ENCODE results near the gene NPFF.
"Not testable (repeated sequence)": the region's sequence is repeated elsewhere in the genome, so short reads cannot be mapped to it uniquely, and the experiment has no call there.

The NPFF gene

DNA sequence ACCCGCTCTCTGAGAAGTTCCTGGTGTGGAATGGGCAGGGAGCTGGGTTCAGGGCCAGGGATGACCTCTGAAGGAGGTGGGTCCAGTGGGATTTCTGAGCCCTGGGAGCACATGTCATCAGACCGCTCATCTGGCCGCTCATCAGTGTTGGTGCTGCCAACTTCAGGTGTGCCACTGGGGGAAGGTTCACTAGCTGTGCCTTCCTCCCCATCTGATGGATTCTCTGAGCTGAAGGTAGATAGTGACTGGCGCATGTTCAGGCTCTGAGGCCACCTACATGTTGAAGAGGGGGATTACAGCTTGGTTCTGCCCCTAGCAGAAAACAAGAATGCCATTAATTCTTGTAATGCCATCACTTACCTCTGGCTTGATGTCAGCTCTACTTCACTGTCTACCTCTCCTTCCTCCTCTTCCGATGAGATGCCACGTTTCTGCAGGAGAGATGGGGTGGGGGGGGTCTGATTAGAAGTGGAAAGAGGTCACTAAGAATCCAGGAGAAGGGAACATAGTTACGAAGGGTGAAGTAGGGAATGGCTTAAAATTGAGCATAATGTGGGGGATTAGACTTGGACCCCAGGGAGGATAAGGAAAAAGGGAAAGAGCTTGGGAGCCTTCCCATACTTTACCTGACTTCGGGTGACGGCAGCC is 25.2 kb downstream of the NPFF start:
- Histone ChIP-seq H3K36me3 (peaks cover 40 to 100% (median 91%) of the 10 kb centered on the region in 3 donors), H3K9me3 (no peaks in the 10 kb centered on the region), H3K27ac (peak overlapping the region in 1 of 2 donors; percentile 26), H3K4me3 (no peak overlapping the region), H3K27me3 (no peaks in the 10 kb centered on the region), H3K4me1 (peaks cover 0 to 32% (median 4%) of the 10 kb centered on the region in 4 donors)
- intact Hi-C loops (cut with DNase I; ENCODE audit: low total_unique reads): no loop called here
- TF ChIP-seq, protein P1, sequence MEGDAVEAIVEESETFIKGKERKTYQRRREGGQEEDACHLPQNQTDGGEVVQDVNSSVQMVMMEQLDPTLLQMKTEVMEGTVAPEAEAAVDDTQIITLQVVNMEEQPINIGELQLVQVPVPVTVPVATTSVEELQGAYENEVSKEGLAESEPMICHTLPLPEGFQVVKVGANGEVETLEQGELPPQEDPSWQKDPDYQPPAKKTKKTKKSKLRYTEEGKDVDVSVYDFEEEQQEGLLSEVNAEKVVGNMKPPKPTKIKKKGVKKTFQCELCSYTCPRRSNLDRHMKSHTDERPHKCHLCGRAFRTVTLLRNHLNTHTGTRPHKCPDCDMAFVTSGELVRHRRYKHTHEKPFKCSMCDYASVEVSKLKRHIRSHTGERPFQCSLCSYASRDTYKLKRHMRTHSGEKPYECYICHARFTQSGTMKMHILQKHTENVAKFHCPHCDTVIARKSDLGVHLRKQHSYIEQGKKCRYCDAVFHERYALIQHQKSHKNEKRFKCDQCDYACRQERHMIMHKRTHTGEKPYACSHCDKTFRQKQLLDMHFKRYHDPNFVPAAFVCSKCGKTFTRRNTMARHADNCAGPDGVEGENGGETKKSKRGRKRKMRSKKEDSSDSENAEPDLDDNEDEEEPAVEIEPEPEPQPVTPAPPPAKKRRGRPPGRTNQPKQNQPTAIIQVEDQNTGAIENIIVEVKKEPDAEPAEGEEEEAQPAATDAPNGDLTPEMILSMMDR (IDR thresholded peaks at IDR 0.05): no peak
- no peak for DNase-seq

DNA sequence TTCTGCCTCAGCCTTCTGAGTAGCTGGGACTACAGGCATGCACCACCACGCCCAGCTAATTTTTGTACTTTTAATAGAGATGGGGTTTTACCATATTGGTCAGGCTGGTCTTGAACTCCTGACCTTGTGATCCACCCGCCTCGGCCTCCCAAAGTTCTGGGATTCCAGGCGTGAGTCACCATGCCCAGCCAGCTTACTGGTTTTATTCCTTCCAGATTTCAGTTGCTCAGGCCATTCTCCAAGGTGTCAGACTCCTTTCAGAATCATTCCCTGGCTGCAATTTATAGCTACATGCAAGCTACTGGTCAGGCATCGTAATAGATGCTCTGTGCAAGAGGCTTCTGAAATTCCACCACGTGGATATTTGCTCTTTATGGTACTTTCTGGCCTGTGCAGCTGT is 25.8 kb downstream of the NPFF start:
- H3K4me1 ChIP-seq: peaks cover 0 to 32% (median 4%) of the 10 kb centered on the region in 4 donors

GRCh38 chr12:53480491-53481442 is 26.5 kb downstream of the NPFF start:
- no peak for DNase-seq
- intact Hi-C loops (cut with DNase I; ENCODE audit: low total_unique reads): no loop called here
- H3K9me3 ChIP-seq: no peaks in the 10 kb centered on the region
- peaks cover 52 to 100% (median 92%) of the 10 kb centered on the region in 3 donors for H3K36me3 ChIP-seq
- H3K4me3 ChIP-seq: no peak overlapping the region
- no peaks in the 10 kb centered on the region for H3K27me3 ChIP-seq
- peak overlapping the region in 1 of 2 donors; percentile 26 for H3K27ac ChIP-seq
- TF ChIP-seq, protein P1 (IDR thresholded peaks at IDR 0.05): no peak
- peaks cover 0 to 32% (median 4%) of the 10 kb centered on the region in 4 donors for H3K4me1 ChIP-seq

More for the DNA sequence above, 25.8 kb downstream of the NPFF start:
- peak overlapping the region in 1 of 2 donors; percentile 26 for H3K27ac ChIP-seq
- DNase-seq; H3K4me3 ChIP-seq; intact Hi-C loops (cut with DNase I; ENCODE audit: low total_unique reads); H3K27me3 ChIP-seq; H3K9me3 ChIP-seq: not testable (repeated sequence)
- H3K36me3 ChIP-seq: peaks cover 46 to 100% (median 92%) of the 10 kb centered on the region in 3 donors

- intact Hi-C loops (cut with DNase I; ENCODE audit: low total_unique reads): no loop called here
- TF ChIP-seq, protein P1 (IDR thresholded peaks at IDR 0.05): no peak
- Histone ChIP-seq H3K4me3 (no peak overlapping the region), H3K27me3 (no peaks in the 10 kb centered on the region), H3K36me3 (peaks cover 53 to 100% (median 95%) of the 10 kb centered on the region in 3 donors), H3K27ac (peak overlapping the region; percentile 20 to 23), H3K9me3 (no peaks in the 10 kb centered on the region), H3K4me1 (peaks cover 0 to 39% (median 4%) of the 10 kb centered on the region in 4 donors)
- no peak for DNase-seq
Measured at GRCh38 chr12:53479331-53479730, 28.0 kb downstream of the NPFF start.

DNA sequence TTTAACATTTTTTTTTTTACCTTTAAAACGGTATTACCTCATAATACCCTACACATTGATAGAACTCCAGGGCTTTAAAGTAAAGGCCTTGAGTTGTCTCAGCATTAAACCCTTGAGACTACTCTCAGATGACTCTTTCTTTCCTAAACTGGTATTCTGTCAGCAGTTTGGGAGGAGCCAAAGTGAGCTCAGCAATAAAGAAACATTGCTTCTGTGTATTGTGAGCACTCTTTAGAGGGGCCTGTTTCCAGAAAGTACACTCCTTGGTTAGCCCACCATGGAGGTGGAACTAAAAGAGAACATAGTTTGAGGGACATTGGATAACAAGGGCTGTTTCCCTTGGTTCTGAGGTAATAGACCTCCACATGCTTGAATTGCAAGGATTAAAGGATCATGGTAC is 28.4 kb downstream of the NPFF start:
- Histone ChIP-seq H3K4me1 (peaks cover 0 to 39% (median 4%) of the 10 kb centered on the region in 4 donors), H3K27ac (peak overlapping the region; percentile 20 to 23), H3K36me3 (peaks cover 56 to 100% (median 94%) of the 10 kb centered on the region in 3 donors), H3K9me3 (no peaks in the 10 kb centered on the region), H3K4me3 (no peak overlapping the region), H3K27me3 (no peaks in the 10 kb centered on the region)
- no peak for DNase-seq
- intact Hi-C loops (cut with DNase I; ENCODE audit: low total_unique reads): no loop called here
- TF ChIP-seq, protein P1 (IDR thresholded peaks at IDR 0.05): no peak
